ENCODE results near the gene PIAS4. TPM values are rescaled to one million over a fixed set of nuclear protein-coding genes. Genes with fewer than 3 reads are reported as not detected.

The PIAS4 gene
- total and polyA plus RNA-seq, 2 of the 13 experiments (the other 11 are each of a cell fraction or from before 2014, with no cell fraction given), result 9.0 to 20.1 TPM

GRCh38 chr19:3977242-3978143 is 30.0 kb upstream of the PIAS4 start:
- peaks cover 70% of the 10 kb centered on the region for H4K20me1 ChIP-seq (ENCODE audit: insufficient read depth, low read length)
- intact Hi-C loops (cut with micrococcal nuclease; ENCODE audit: unreplicated experiment), result no loop called here
- no TSS peak for BruUV-seq (replicated peaks)
- no peak for FAIRE-seq
- CTCF ChIA-PET (ENCODE audit: low intra/inter-chr PET ratio, low total read pairs), result no interaction called here
- DNase-seq (ENCODE audit: low spot score), result no peak
- no peak overlapping the region for H3K27ac ChIP-seq (ENCODE audit: extremely low read length, insufficient read depth, low read length)
- H3K4me3 ChIP-seq (replicated peaks in 1 of 3; ENCODE audit: insufficient read depth in 1 of 3, low read depth in 2 of 3, low read length in 3 of 3), result no peak overlapping the region
- WGBS (ENCODE audit: low lambda C conversion rate), result 97% methylated on average over 33 of the region's 59 CpGs
- H3K79me2 ChIP-seq (ENCODE audit: insufficient read depth, low read length), result peaks cover 22% of the 10 kb centered on the region
- H3K27me3 ChIP-seq (ENCODE audit: control insufficient read depth in 1 of 2, insufficient read depth in 2 of 2, low read length in 2 of 2), result no peaks in the 10 kb centered on the region
- peak; percentile 33 for ATAC-seq
- no peak overlapping the region for H3K9ac ChIP-seq (ENCODE audit: insufficient read depth, low read depth, low read length)
- H2AFZ ChIP-seq (ENCODE audit: low read length), result no peak overlapping the region
- in situ Hi-C loops (cut with HindIII; ENCODE audit: extremely low pct_ligation_motif_present, low pct_unique_long_range_greater_than_20kb), result no loop called here
- H3K4me2 ChIP-seq (ENCODE audit: low read depth, low read length), result no peak overlapping the region
- peaks cover 58 to 66% of the 10 kb centered on the region in 2 experiments for H3K36me3 ChIP-seq (replicated peaks in 1 of 2; ENCODE audit: control insufficient read depth in 1 of 2, insufficient read depth in 2 of 2, low read length in 2 of 2)
- no peaks in the 10 kb centered on the region for H3K9me3 ChIP-seq (ENCODE audit: low read length)
- peaks cover 19% of the 10 kb centered on the region for H3K4me1 ChIP-seq (ENCODE audit: insufficient read depth, low read length)
- POLR2A ChIA-PET, result interaction anchor here (2.0 to 2.8 kb wide), 2 partner anchors 8 kb away, joined by 12 to 15 read pairs; partner anchors contain the start of gene EEF2
- no peak for TF ChIP-seq NCOA2 (CRISPR knock-in tag; IDR thresholded peaks at IDR 0.05)
- peak; percentile 52; the same call in 1 of the 2 replicates for TF ChIP-seq ZBTB33 (CRISPR knock-in tag; IDR thresholded peaks at IDR 0.05)
- TF ChIP-seq CSRNP1 (CRISPR knock-in tag; IDR thresholded peaks at IDR 0.05), result no peak
- no peak for TF ChIP-seq E2F1 (CRISPR knock-in tag; IDR thresholded peaks at IDR 0.05)
- no peak for TF ChIP-seq DMTF1 (CRISPR knock-in tag; IDR thresholded peaks at IDR 0.05)
- TF ChIP-seq NFRKB (IDR thresholded peaks at IDR 0.05), result no peak
- no peak for TF ChIP-seq ZNF335 (CRISPR knock-in tag; IDR thresholded peaks at IDR 0.05)
- no peak for TF ChIP-seq RBAK (CRISPR knock-in tag; IDR thresholded peaks at IDR 0.05)
- peak; percentile 10; the same call in 1 of the 2 replicates for TF ChIP-seq CHD2 (IDR thresholded peaks at IDR 0.05; ENCODE audit: low read depth, low read length)
- no peak for TF ChIP-seq NR3C1 (CRISPR knock-in tag; IDR thresholded peaks at IDR 0.05)
- 0 out of 2 replicates have a peak, but pooled peaks have one; percentile 27 for TF ChIP-seq HOXA3 (CRISPR knock-in tag; IDR thresholded peaks at IDR 0.05)
- TF ChIP-seq NCOA1 (CRISPR knock-in tag; IDR thresholded peaks at IDR 0.05), result no peak
- TF ChIP-seq KDM6A (CRISPR knock-in tag; IDR thresholded peaks at IDR 0.05; ENCODE audit: low read depth), result no peak
- no peak for TF ChIP-seq MLXIP (CRISPR knock-in tag; IDR thresholded peaks at IDR 0.05; ENCODE audit: borderline replicate concordance)

All from HepG2 (cell line).